GM18502 (cell line): Measurements from ENCODE around the gene COQ8B.

Experiments
- ATAC-seq: cut with Tn5 transposase; IDR thresholded peaks from one replicate; pipeline ENCODE4 v1.9.1; 2021; ENCODE audit warnings: mild to moderate bottlenecking; ENCODE audit not compliant: unreplicated experiment, poor library complexity

The COQ8B gene

DNA sequence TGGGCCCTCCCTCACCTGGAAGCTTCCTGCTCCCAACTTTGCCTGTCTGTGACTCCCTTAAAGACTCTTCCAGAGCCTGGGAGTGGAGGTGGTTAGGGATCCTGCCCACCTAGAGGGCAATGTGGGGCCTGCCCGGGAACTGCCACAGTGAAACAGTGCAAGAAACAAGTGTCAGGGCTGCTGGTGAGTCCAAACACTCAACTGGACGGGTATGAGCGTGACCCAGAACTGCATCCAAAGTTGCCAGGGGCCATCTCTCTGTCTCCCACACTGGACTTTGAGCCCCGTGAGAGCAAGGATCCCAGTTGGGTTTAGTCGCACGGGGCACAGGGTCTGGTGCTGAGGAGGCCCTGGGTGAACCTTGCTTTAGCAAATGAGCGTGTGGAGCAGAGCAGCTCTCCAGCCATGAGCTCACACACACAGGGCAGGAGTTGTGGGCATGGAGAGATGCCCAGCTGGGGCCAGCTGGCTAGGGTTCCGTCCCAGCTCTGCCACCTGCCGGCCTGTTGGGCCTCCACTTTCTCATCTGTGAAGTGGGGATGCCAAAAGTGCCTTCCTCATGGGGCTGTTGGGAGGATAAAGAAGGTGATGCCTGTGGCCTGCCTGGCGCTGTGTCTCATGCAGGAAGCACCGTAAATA is 23.4 kb downstream of the COQ8B start:
- ATAC-seq, result no peak

DNA sequence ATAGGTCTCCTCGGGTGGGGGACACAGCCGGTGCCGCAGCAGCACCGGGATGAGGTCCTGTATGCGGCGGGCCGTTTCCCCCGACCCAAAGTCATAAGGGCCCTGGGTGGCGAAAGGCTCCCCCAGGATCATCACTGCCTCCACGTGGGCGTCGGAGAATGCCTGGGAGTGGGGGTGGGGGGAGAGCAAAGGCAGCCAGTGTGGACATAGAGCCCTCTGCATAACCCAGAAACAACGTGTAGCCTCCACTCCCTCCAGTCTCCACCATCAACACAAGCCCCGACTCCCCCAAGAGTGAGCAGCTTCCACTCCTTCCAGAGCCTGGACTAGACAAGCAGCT is 24.5 kb downstream of the COQ8B start:
- ATAC-seq, result no peak

DNA sequence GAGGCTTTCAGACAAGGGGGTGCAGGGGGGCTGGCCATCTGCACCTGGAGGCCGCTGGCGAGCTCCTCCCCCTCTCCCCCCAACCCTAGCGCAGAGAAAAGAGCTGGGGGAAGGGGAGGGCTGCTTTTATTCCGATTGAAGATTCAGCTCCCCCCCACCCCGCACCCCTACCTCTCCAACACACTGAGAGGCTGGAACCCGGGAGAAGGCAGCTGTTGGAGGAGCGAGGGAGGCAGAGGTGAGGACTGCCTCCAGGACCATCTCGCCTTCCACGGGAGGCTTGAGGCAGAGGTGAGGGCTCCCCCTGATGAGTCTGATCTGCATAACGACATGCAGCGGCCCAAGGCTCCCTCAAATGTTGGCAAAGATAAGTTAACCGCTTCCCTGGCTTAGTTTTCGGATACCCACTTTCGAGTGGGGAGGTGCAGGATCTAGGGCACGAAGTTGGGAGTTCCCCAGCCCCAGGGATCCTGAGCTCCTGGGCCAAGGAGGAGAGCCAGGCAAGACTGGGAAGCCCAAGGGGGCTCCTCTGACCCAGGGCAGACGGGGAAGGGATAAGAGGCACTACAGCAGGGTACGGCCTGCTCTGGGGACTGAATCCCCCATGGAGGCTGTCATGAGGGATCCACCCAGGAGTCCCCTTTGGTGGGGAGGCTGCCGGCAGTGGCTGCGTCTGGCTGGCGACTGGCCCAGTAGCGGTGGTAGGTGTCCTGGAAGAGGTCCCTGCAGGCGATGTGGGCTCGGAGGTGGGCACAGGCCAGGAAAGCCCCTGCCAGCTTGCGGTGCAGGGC is 25.1 kb downstream of the COQ8B start:
- ATAC-seq, result no peak

DNA sequence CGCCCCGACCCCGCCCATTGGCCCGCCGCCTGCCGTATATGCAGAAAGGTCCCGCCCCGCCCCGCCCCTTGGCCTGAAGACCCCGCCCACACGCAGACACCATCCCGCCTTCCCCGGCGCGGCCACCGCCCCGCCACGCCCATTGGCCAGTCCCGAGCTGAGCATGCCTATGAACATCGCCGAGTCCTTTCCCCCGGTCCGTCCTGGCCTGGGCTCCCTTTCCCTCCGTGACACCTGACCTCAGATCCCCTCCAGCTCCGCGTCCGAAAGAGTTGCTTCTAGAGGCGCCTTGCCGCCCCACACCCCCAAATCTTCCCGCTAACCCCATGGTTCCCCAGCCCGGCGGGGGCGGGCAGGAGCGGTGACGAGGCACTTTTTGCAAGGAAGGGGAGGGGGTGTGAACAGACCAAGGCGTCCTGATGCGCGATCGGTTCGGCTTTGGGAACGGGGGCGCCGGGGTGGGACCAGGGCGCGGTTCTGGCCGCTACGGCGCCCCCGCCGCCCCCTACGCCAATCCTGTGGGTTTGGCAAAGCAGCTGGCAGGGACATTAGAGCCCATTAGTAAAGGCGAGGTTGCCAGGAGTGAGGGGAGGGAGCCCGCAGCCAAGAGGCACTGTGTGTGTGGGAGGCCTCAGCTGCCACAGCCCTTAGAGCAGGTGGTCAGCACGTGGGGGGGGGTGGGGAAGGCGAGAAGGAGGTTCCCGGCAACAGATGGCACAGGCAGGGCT is 25.8 kb downstream of the COQ8B start:
- peak; percentile 71 for ATAC-seq

DNA sequence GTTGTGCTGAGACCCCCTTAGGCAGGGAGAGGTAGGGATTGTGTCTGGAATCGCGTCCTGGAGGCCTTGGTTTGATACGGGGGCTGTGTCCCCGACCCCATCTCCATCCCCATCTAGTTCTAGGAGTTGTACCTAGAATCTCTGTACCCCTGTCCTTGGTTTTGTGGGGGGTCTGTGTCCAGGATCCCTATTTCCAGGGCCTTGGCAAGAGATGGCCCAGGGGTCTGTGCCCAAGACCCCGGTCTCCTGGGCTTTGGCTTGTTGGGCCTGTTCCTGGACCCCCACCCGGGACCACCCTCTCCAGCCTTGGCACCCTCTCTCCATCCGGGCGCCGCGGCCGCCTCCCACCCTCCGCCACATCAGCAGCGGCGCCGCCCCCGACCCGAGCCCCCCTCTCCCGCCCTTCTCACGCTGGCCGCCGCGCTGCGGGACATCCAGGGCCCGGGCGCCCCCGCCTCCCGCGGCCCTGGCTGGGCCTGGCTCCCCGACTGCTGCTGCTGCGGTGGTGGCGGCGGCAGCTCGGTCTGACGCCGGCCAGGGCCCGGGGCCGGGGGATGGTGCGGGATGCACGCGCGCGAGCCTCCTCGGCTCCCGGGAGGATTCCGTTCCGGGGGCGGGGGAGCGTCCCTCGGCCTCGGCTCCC is 26.5 kb downstream of the COQ8B start, which contains the start of gene NUMBL:
Gene NUMBL, minus strand, starts transcription at position 602 of the 643 bp plus-strand sequence. Its CDS starts 168 bp downstream, at position 434.
- ATAC-seq, result peak; percentile 1

DNA sequence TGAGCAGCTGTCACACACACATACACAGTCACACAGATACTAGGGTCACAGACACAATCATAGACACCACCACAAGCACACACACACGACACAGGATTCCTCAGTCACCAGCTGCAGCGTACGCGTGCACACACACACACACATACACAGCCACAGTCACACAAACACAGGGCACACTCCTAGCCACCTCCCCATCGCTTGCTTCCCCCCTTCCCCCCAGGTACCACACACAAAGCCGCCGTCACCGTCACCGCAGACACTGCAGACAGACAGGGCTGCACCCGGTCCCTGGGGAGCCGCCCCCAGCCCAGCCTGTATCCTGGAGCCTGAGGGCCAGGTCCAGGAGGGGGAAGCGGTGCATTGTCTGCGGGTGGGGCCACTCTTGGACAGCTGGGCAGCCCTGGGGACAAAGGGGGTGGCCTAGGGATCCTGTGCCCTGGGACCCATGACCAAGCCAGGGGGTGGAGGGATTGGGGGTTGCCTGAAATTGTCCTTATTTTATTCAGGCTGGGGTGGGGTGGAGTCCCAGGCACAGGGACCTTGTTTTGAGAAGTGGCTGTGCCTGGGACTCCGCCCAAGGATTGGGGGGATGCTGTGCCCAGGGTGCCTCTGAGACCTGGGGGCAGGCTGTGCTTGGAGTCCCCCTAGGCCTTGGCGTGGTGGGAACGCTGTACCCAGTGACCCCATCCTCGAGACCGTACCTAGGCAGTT is 27.2 kb downstream of the COQ8B start:
- ATAC-seq, result no peak

DNA sequence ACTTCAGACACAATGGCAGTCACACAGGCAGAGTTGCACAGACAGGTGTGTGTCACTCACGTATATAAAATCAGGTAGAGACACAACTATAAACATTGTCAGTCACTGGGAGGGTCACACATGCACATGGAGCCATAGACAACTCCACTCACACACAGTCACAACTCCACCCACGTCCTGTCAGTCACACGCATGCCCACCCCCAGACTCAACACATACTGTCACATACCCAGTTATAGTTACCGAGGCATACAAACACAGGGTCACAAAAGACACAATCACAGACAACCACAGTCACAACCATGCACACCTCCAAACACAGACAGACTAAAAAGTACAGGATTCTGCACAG is 27.7 kb downstream of the COQ8B start:
- no peak for ATAC-seq

DNA sequence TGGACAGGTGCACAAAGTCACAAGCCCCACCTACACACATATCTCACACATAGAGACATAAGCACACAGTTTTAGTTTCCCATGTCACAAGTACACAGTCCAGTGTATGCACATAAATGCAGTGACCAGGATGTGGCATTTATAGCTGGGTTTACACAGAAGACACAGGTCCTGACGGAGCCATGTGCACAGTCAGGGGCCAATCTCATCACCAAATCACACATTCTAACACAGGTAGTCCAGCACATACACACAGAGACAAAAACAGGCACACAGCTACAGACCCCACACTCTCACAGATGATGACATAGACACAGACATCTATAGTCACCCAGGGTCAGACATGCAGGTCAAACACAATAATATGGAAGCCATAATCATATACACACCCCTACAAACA is 28.4 kb downstream of the COQ8B start:
- ATAC-seq, result no peak

DNA sequence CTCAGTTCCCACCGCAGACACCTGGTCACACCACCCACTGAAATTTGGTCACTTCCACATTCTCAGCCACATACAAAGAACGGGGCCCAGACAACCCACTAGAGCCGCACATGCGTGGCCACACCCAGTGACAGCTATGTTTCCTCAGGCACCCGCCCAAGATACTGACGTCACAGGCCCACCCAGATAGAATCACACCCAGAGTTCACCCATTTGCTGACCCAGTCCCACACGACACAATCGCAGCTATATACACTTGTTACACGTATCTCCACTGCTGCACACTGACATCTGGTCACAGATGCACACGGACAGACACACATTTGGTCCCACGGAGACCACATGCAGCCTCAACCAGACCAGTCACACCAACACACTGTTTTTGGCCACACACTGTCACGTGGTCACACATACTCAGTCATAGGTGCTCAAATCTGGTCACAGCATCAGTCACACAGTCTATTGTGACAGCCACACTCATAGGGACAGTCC is 29.1 kb downstream of the COQ8B start:
- ATAC-seq, result no peak

DNA sequence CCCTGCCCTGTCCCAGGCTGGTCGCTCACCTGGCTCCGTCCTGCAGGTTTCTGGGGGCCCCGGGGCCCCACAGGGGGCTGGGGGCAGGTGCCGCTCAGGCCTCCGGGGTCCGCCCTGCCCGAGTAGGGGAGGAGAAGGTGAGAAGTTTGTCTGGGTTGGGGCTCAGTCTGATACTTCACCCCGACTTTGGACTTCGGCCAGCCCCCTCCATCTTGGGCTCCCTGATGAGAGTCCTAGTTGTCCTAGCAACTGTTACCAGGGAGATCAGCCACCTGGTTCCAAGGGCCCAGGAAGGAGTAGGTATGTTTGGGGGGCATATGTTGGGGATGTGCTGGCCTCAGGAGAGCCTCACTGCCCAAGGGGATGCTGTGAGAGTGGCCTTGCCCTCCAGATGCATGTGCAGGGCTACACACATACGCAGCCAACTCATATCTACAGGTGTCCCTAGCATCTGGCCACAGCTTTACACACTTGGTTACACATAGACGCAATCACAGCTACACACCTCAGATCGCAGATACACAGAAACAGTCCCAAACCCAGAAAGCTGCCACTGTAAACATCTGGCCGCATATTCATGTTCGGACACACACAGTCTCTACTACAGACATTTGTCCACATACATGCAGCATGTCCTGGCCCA is 29.7 kb downstream of the COQ8B start:
- no peak for ATAC-seq

DNA sequence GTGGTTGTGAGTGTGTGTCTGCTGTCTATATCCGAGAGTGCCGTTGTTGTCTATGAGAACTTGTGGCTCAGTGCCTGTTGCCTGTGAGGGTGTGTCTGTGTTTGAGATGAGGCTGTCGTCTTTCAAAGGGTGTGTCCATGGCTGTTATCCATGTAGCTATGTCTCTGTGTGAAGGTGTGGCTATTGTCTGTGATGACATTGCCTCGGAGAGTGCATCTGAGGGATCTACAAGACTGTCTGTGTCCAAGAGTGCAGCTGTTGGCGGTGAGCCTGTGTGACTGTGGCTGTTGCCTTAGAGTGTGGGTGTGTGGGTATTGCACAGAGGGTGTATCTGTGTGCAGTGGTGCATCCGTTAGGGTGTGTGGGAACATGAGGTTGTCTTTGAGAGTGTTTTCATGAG is 31.1 kb downstream of the COQ8B start:
- no peak for ATAC-seq

DNA sequence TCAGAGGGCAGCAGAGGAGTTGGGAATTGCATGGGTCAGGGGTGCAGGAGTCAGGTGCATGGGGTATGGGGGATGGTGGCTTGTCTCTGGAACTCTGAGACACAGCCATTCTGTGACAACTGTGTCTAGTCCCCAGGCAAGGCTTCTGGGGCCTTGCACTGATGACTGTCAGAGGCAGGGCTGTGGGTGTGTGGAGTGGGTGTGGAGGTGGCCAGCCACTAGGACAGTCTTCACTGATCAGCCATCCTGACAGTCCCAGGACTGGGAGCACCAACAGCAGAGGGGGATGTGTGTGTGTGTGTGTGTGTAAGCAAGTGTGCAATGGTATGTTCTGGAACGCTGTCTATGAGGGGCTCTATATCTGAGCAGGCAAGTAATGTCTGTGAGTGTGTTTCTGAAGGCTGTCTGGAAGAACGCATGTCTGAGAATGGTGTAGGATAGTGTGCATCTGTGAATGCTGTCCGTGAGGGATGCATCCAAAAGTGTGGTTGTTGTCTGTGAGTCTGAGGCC is 31.6 kb downstream of the COQ8B start:
- no peak for ATAC-seq

DNA sequence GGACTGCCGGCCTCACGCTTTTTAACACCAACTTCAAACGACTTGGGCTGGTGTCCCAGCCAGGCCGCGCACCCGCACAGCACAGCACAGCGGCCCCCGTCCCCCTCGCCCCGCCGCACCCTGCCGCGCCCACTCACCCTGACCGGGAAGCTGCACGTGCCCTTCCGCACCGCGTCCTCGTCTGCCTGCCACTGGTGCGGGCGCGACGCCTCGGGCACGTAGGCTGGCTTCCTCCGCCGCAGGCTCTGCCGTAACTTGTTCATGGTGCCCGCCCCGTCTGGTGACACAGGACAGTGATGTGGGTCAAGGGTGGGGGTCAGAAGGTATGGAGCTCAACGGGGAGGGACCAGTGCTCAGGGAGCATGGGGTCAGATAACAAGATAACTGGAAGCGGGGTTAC is 32.4 kb downstream of the COQ8B start:
- ATAC-seq, result no peak

DNA sequence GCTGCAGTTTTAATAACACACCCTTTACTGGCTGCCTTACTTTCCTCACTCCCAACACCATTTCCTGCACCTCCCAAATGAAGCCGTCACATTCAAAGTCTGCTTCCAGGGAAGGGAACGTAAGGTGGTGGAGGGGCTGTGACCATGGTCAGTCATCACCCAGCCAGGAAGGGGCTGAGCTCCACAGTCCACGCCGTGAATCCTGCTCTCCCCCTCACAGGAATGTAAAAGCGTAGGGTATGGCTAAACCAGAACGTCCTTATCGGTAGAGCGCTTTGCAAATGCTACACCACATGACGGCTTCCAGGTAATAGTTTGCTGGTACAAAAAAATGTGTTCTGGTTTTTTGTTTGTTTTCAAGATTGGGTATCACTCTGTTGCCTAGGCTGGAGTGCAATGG is 33.2 kb downstream of the COQ8B start:
- ATAC-seq, result no peak

DNA sequence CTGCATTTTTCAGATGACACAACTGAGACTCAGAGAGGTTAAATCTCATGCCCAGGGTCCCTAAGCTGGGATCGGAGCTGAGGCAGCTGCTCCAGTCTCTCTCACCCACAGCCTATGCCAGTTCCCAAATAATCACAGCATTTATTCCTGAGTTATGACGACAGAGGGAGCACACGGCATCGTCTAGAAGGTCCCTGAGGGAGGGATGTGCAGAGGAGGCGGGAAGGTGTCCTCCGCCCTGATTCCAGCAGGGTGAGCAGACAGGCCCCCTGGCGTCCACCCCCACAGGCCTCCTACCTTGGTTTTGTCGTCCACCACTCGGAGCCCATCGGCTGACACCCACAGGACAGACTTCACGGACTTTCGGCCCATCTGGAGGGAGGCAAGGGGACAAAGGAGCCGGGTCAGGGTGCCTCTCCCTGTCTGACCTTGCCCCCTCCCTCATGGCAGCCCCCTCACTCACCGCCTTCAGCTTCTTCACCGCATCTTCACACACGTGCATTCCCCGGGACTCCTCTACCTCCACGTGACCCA is 34.2 kb downstream of the COQ8B start:
- no peak for ATAC-seq

DNA sequence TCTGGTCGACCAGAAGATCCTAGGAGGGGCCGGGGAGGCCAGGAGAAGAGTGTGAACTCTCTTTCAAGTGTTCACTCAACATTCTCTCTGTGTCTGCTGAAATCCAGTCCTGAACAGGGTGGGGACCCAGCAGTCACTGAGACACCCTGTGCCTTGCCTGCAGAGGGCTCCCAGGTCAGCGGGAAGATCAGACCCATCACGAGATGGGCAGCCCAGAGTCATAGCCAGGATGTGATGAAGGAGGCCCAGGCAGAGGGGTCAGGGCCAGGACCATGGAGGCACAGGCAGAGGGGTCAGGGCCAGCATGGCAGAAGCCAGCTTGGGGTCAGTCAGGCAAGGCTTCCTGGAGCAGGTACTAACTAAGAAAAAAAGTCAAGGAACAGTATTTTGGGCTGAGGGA is 35.6 kb downstream of the COQ8B start:
- no peak for ATAC-seq

DNA sequence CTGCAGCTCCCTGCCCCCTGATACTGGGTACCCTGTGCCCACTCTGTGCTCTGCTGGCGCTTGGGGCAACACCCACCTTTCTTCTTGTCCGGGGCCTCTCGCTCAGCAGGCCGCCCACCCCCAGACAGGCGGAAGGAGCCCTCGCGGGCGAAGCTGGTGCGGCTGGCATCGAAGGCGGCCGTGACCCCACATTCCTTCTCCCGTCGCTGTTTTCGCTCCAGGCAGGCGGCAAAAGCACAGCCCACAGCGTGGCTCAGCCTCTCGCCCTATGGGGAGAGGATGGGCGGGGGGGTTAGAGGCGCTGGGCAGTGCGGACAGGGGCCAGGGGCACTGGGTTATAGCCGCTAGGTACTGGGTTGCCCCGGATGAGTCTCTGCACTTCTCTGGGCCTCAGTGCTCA is 39.5 kb downstream of the COQ8B start:
- ATAC-seq, result no peak

DNA sequence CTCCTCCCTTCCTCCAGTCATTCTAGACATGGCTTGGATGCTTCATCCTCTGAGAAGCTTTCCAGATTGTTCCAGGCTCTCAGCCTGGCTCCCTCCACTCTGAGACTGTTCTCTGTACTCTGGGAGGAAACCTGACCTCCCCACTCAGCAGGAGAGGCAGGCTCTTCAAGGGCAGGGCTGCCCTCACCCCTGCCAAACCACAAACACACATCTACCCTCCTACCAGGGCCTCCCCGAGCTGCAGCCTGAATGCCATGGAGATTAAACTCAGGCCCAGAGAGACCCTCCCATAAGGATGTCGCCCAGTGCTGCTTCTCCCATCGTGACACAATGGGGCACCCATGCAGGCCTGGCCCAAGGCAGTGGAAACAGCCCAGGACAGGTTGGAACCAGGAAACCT is 42.4 kb downstream of the COQ8B start:
- ATAC-seq, result no peak

DNA sequence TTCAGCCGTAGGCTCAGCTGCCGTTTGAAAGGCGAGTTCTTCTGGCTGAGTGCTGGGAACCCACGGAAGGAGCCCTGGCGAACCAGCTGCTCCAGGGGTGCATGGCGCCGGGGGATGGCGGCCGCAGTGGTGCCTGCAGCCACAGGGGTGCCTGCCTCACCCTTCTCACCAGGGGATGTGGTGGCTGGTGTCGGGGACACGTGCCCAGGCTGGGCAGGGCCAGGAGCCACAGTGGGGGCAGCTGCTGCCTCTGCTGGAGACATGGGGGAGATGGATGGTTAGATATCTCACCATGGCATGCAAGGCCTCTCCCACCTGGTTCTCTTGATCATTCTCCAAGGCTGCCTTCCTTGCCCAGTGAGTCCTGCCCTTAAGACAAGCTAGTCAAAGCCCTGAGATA is 43.3 kb downstream of the COQ8B start:
- ATAC-seq, result no peak
